ENCODE measurements around the gene UTP25. TPM values are rescaled to one million over a fixed set of nuclear protein-coding genes. Genes with fewer than 3 reads are reported as not detected.
A peak's percentile ranks its signal among the peaks of the same experiment; 100 is the strongest.
"Not testable (repeated sequence)": the region's sequence is repeated elsewhere in the genome, so short reads cannot be mapped to it uniquely, and the experiment has no call there.

The UTP25 gene
- total RNA-seq, 1 experiment from 2014 or later: 6.9 TPM

DNA sequence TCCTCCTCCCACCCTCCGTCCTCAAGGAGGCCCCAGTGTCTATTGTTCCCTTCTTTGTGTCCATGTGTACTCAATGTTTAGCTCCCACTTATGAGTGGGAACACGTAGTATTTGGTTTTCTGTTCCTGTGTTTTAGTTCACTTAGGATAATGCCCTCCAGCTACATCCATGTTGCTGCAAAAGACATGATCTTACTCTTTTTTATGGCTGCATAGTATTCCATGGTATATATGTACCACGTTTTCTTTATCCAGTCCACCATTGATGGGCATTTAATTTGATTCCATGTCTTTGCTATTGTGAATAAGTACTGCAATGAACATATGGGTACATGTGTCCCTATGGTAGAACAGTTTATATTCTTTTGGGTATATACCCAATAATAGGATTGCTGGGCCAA, 34.1 kb upstream of the UTP25 start:
- H3K9me3 ChIP-seq (replicated peaks); DNase-seq (ENCODE audit: low read depth in 1 of 2, low spot score in 2 of 2); H3K27ac ChIP-seq; H3K36me3 ChIP-seq; H3K4me1 ChIP-seq (replicated peaks); H3K4me3 ChIP-seq: not testable (repeated sequence)
- peaks cover 11% of the 10 kb centered on the region; the same call in 1 of the 2 replicates for H3K27me3 ChIP-seq (replicated peaks)

DNA sequence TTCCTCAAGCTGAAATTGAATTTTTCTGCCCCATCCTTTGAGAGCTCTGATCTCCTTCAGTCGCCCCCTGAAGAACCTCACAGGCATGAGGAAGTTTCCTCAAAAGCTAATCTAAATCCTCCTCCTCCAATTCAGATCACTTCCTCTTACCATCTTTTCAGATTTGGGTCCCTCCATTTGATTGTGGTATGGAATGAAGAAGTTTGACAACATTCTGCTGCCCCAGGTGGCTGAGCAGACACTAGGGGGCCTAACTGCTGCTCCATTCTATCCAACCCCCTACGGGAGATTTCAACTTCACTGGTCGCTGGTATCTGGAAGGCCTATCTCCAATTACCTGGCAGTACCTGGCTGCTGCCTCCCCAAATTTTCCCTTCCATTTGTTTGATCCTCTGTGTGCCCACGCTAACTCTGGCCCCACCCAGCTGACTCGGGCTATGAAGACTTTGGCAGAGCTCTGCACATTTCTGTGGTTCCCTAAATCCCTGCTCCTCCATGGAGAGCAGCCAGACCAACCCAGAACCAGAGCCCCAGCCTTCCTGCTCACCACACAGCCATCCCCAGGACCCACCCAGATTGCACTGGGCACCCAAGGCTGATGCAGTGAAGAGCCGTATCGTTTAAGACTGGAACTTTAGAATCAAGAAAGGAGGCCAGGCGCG, 29.7 kb upstream of the UTP25 start:
- peaks cover 7% of the 10 kb centered on the region; the same call in 1 of the 2 replicates for H3K27me3 ChIP-seq (replicated peaks)
- no peaks in the 10 kb centered on the region for H3K4me1 ChIP-seq (replicated peaks)
- no peak overlapping the region for H3K27ac ChIP-seq
- no peak overlapping the region for H3K4me3 ChIP-seq
- no peaks in the 10 kb centered on the region for H3K36me3 ChIP-seq
- no peak for DNase-seq (ENCODE audit: low read depth in 1 of 2, low spot score in 2 of 2)
- H3K9me3 ChIP-seq (replicated peaks): 0 out of 2 replicates have a peak, but pooled peaks cover 2% of the 10 kb centered on the region

DNA sequence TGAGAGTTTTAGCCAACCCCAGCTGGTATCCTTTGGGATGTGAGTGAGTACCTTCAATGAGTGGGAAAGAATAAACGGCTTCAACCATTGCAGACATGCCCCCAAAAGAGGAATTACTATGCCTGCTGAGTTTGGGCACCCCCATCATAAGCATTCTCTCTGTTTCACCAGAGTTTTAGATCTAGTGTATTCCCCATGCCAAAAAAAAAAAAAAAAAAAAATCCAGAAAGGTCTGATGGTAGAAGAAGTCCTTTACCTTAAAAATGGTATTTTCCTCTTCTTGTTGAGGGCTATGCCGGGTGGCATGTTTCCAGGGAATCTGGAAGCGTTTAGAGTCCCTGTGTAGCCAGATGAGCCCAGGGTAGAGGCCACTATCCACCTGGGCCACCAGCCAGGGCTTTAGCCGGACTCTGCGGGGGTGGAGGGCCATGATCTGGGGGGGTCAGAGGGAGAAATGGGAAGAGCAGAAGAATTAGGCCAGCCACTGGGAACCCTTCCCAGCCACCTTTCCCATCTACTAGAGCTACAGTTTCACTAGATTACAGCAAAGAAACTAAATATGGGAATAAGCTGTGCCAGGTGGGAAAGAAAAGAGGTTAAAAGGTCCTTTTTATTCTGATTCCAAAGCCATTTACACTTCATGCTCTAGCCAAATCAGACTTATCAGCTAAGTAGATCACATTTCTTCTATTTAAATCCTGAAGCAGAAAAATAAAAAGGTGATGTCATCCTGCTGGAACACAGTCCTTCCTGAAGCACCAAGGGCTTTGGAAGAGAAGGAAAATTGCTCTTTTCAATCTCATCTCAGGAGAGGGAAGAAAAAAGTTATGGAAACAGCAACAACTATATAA, 26.6 kb upstream of the UTP25 start:
- no peak for DNase-seq (ENCODE audit: low read depth in 1 of 2, low spot score in 2 of 2)
- Histone ChIP-seq H3K36me3 (no peaks in the 10 kb centered on the region), H3K27me3 (replicated peaks) (no peaks in the 10 kb centered on the region), H3K9me3 (replicated peaks) (no peaks in the 10 kb centered on the region), H3K27ac (no peak overlapping the region), H3K4me1 (replicated peaks) (no peaks in the 10 kb centered on the region), H3K4me3 (no peak overlapping the region)

DNA sequence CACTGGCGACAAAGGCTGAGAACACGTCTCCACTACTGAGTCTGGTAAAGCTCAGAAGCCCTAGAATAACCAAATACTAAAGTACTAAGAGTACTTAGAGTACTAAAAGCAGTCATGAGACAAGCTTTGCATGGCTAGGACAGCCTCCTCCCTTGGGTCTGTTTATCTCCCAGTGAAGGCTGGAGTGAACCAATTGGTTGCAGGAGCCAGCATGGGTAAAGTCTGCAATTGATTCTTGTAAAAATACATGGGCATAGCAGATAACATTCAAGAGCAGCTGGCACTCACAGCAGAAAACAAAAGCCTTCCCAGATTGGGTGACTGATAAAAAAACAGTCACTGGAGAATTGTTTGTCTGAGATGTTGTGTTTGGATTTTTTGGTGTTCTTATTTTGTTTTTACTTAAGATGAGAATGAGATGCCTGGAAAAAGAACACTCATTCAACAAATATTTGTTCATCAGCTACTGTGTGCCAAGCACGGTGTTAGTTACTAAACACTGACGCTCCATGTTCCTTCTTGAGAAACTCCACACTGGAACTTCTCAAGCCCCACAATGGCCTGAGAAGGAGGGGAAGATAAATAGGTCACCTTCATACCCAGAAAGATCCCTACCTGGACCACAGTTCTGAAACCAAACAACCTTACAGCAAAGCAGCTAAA, 25.5 kb upstream of the UTP25 start:
- Histone ChIP-seq H3K27me3 (replicated peaks) (no peaks in the 10 kb centered on the region), H3K4me3 (no peak overlapping the region), H3K4me1 (replicated peaks) (peaks cover 1% of the 10 kb centered on the region), H3K36me3 (no peaks in the 10 kb centered on the region), H3K9me3 (replicated peaks) (no peaks in the 10 kb centered on the region), H3K27ac (no peak overlapping the region)
- DNase-seq (ENCODE audit: low read depth in 1 of 2, low spot score in 2 of 2): no peak

DNA sequence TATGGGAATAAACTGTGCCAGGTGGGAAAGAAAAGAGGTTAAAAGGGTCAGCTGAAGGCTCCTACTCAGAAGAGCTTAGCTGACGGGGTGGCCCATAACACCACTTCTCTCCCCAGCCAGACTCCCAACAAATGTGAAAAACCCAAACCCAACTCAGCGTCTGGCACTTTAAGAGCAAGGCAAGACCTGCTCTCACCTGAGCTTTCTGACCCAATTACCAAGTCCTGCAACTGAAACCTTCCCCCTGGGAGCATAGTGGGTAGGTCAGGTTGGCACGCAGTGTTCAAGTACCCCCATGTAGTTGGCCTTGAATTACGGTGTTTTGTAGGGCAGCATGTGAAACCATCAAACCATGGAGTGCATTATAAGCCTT, 25.0 kb upstream of the UTP25 start:
- Histone ChIP-seq H3K27me3 (replicated peaks) (no peaks in the 10 kb centered on the region), H3K36me3 (no peaks in the 10 kb centered on the region), H3K4me3 (no peak overlapping the region), H3K27ac (no peak overlapping the region), H3K9me3 (replicated peaks) (no peaks in the 10 kb centered on the region), H3K4me1 (replicated peaks) (peaks cover 7% of the 10 kb centered on the region)
- DNase-seq (ENCODE audit: low read depth in 1 of 2, low spot score in 2 of 2): no peak

DNA sequence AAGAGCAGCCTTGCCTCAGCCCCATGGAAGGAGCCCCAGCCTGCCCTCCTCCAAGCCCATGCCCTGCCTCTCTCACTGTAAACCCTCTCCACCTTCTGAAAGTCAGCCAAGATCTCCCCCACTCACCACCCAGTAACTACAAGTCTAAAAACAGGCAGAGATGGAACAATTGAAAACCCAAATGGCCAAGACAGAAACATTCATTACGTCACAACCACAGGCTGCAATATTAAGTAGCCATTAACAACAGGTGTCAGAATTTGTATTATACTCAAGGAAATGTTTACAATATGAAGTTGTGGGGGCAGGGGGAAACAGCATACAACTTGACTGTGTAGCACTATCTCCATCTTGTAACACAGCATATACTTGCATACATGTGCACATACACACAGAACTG, 24.2 kb upstream of the UTP25 start:
- no peak for DNase-seq (ENCODE audit: low read depth in 1 of 2, low spot score in 2 of 2)
- Histone ChIP-seq H3K4me3 (no peak overlapping the region), H3K9me3 (replicated peaks) (no peaks in the 10 kb centered on the region), H3K4me1 (replicated peaks) (peaks cover 12% of the 10 kb centered on the region), H3K27ac (no peak overlapping the region), H3K36me3 (no peaks in the 10 kb centered on the region), H3K27me3 (replicated peaks) (no peaks in the 10 kb centered on the region)

DNA sequence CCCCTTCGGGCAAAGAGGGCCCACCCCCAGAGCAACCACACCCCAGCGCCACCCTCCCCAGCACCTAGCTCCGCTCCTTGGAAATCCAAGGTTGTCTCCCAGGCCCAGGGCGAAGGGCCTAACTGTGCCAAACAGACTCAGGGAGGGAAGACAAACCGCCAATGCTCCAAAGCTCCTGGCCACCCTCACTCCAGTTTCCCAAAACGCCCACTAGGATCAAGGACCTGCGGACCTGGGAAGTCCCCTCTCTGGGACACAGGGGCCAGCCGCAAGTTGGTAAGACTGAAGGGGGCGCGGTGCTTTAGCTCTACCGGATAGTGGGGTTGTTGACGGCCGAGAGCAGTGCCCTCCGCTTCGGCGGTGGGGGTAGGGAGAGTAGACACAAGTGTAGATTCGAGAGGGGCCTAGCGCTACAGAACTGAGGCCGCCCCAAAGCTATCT, 22.4 kb upstream of the UTP25 start:
- Histone ChIP-seq H3K27ac (no peak overlapping the region), H3K4me1 (replicated peaks) (peaks cover 12% of the 10 kb centered on the region), H3K36me3 (no peaks in the 10 kb centered on the region), H3K27me3 (replicated peaks) (no peaks in the 10 kb centered on the region), H3K9me3 (replicated peaks) (no peaks in the 10 kb centered on the region), H3K4me3 (no peak overlapping the region)
- no peak for DNase-seq (ENCODE audit: low read depth in 1 of 2, low spot score in 2 of 2)

DNA sequence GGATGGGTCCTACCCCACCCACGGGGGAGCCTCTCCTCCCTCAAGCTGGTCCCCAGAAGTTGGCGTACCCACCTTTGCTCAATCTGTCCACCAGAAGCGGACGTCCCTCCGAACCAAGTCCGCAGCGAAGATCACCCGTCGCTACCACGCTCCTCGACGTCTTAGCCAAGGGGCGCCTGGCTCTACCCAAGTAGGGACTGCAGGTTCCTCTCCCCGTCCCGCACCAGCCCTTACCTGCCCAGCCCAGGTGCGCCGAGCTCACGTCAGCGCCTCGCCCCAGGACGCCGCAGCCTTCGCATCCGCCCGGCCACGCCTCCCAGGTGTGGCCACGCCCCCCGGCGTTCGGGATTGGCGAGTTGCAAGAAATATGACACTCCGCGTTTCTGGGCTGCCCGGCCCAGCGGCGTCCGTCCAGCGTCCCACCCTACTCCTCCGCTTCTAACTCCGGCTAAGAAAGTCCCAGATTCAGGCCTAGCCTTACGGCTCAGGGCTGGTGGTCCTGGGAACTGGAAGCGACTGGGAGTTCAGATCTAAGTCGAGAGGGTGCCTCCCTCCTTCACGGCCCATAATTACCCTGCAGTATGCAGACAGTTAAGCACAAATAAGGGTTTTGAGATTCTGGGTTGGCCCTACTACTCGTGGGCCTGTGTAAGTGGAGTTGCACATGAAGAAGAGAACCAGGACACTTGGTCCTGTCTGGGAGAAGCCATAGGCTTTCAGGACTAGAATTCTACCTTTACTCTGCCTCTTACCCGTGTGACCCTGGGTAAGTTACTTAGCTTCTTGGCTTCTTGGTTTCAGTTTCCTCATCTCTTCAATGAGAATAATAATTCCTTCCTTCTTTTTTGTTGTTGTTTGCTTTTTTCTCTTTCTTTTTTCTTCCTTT, 21.7 kb upstream of the UTP25 start, which contains the start of gene IRF6:
Gene IRF6 (minus strand): TSS at position 268 of the 886 bp plus-strand sequence. CDS start 4,729 bp downstream, outside the sequence.
- H3K27ac ChIP-seq: no peak within 1 kb of the TSS
- H3K36me3 ChIP-seq: no peaks in the 10 kb centered on the region
- peaks cover 12% of the 10 kb centered on the region for H3K4me1 ChIP-seq (replicated peaks)
- no peak for DNase-seq (ENCODE audit: low read depth in 1 of 2, low spot score in 2 of 2)
- H3K4me3 ChIP-seq: no peak within 1 kb of the TSS
- H3K9me3 ChIP-seq (replicated peaks): no peaks in the 10 kb centered on the region
- no peaks in the 10 kb centered on the region for H3K27me3 ChIP-seq (replicated peaks)

DNA sequence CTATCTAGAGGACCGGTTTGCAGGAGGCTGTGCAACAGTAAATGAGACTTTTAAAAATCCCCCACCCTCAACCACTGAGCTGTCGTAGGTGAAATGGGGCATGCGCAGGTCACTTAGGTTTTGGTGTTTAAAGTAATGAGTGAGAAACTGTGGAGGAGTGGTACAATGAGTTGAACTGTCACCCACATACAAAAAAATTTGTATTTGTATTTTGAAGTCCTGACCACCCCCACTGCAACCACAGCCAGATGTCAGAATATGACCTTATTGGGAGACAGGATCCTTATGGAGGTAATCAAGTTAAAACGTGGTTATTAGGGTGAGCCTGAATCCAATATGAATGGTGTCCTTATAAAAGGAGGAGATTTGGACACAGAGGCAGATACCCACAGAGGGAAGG, 20.3 kb upstream of the UTP25 start:
- Histone ChIP-seq H3K36me3 (no peaks in the 10 kb centered on the region), H3K4me1 (replicated peaks) (peaks cover 12% of the 10 kb centered on the region), H3K4me3 (no peak overlapping the region), H3K27ac (no peak overlapping the region), H3K27me3 (replicated peaks) (no peaks in the 10 kb centered on the region), H3K9me3 (replicated peaks) (no peaks in the 10 kb centered on the region)
- DNase-seq (ENCODE audit: low read depth in 1 of 2, low spot score in 2 of 2): no peak

DNA sequence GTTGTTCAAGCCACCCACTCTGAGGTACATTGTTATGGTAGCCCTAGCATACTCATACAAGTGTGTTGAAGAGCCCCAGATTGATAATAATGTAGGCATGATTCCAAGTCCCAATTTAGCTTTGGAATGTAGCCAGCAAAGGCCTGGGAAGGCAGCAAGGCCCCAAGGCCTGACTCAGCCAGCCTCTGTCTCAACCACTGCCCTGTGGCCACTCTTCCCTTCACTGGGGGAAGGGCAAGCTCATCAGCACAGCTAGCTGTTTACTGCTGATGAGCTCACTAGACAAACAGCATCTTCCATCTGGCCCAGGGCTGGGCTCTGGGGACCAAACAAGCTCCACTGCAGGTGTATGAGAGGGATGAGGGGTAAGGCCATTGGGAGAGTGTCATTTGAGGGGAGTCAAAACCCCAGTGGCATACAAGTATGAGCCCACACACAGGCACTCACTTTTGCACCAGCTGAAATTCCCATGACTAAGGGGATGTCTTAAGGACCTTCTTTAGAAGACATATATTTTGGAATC, 19.7 kb upstream of the UTP25 start:
- Histone ChIP-seq H3K4me1 (replicated peaks) (peaks cover 12% of the 10 kb centered on the region), H3K27me3 (replicated peaks) (no peaks in the 10 kb centered on the region), H3K9me3 (replicated peaks) (no peaks in the 10 kb centered on the region), H3K36me3 (no peaks in the 10 kb centered on the region), H3K27ac (no peak overlapping the region), H3K4me3 (no peak overlapping the region)
- DNase-seq (ENCODE audit: low read depth in 1 of 2, low spot score in 2 of 2): peak; percentile 87 to 89

DNA sequence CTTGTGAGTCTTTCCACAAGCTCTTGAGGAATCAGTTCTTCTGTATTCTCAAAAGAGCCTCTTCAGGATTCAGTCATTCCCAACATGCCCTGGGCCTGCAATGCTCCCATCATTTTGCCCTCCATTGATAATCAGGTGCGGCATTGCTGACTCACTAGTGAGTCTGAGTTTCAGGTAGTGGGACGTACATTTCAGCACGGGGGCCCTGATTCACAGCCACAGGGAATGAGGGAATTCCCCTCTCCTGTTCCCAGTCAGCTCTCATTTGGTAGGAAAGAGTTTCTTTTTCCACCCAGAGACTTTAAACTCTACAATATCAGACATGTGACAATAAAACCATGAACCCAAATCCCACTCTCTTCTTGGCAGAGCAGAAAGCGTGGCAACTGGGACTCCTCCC, 18.2 kb upstream of the UTP25 start:
- Histone ChIP-seq H3K4me3 (no peak overlapping the region), H3K27ac (no peak overlapping the region), H3K9me3 (replicated peaks) (no peaks in the 10 kb centered on the region), H3K27me3 (replicated peaks) (no peaks in the 10 kb centered on the region), H3K4me1 (replicated peaks) (peaks cover 12% of the 10 kb centered on the region), H3K36me3 (no peaks in the 10 kb centered on the region)
- DNase-seq (ENCODE audit: low read depth in 1 of 2, low spot score in 2 of 2): no peak

DNA sequence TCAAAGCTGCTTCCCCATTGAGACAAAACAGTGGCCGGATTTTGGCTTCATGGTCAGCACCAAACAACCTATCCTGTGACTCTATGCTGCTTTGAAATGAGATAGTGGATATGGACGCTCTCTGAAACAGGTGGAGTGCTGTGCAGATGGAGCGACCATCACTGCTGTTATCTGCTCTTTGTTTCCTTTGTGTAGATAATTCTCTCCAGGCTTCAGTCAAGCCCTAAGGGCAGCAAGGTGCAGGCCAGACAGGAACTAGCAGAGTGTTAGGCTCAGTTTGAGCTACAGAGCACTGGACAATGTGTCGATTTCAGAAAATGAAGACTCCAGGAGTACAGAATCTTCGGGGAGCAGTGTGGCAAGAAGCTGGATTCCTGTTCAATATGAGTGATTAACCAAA, 17.0 kb upstream of the UTP25 start:
- Histone ChIP-seq H3K27ac (no peak overlapping the region), H3K4me1 (replicated peaks) (peaks cover 12% of the 10 kb centered on the region), H3K27me3 (replicated peaks) (no peaks in the 10 kb centered on the region), H3K4me3 (no peak overlapping the region), H3K9me3 (replicated peaks) (no peaks in the 10 kb centered on the region), H3K36me3 (no peaks in the 10 kb centered on the region)
- DNase-seq (ENCODE audit: low read depth in 1 of 2, low spot score in 2 of 2): no peak

DNA sequence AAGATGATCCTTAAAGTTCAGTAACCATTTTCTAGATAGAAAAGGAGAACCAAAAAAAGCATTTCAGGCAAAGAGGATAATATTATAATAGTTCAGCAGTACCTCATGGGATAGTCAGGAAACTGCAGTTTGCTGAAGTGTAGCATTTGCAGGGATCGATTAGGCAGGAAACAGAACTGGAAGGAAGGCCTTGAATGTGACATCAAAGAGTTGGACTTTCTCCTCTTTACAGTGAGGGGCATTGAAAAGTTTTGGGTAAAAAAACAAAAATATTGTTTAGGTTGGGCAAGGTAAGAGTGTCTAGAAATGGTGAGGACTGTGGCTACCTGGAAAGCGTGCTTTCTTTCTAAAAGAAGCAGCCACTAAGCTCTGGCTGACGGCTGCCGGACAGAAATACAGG, 13.9 kb upstream of the UTP25 start:
- DNase-seq (ENCODE audit: low read depth in 1 of 2, low spot score in 2 of 2): no peak

More for the DNA sequence above, 13.9 kb upstream of the UTP25 start:
- H3K9me3 ChIP-seq (replicated peaks): no peaks in the 10 kb centered on the region
- H3K27ac ChIP-seq: no peak overlapping the region
- H3K27me3 ChIP-seq (replicated peaks): no peaks in the 10 kb centered on the region
- H3K4me3 ChIP-seq: no peak overlapping the region
- H3K36me3 ChIP-seq: no peaks in the 10 kb centered on the region
- no peaks in the 10 kb centered on the region for H3K4me1 ChIP-seq (replicated peaks)

All from SJSA1 (cell line).